ENCODE results near the gene TPCN1.

DNA sequence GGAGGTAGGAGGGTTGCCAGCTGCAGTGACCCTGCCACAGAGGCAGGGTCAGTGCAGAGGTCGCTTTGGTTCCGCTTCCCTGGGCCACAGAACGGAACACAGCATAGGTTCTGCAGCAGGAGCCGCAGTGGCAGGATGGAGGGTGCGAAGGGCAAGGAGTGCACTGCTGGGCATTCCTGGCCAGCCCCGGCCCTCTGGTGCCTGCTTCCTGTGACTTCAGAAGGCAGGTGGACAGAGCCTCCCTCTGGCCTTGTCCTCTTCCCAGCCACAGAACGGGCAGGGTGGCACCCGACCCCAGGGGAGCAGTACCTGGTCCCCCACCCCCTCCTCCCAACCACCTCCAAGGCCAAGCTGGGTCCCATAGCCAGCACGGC, 75.9 kb downstream of the TPCN1 start:
- TF ChIP-seq, protein P1, sequence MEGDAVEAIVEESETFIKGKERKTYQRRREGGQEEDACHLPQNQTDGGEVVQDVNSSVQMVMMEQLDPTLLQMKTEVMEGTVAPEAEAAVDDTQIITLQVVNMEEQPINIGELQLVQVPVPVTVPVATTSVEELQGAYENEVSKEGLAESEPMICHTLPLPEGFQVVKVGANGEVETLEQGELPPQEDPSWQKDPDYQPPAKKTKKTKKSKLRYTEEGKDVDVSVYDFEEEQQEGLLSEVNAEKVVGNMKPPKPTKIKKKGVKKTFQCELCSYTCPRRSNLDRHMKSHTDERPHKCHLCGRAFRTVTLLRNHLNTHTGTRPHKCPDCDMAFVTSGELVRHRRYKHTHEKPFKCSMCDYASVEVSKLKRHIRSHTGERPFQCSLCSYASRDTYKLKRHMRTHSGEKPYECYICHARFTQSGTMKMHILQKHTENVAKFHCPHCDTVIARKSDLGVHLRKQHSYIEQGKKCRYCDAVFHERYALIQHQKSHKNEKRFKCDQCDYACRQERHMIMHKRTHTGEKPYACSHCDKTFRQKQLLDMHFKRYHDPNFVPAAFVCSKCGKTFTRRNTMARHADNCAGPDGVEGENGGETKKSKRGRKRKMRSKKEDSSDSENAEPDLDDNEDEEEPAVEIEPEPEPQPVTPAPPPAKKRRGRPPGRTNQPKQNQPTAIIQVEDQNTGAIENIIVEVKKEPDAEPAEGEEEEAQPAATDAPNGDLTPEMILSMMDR (conservative IDR thresholded peaks at IDR 0.05): no peak
- TF ChIP-seq EZH2 (IDR thresholded peaks at IDR 0.05; ENCODE audit: low read depth): no peak

Data from PC-9 (cell line).